ENCODE data around the gene ZNF639.

- no peak for TF ChIP-seq YY1 (IDR thresholded peaks at IDR 0.05; ENCODE audit: insufficient read depth, insufficient read length)
- TF ChIP-seq ZNF274 (IDR thresholded peaks at IDR 0.05; ENCODE audit: low read depth, low read length): no peak
- no peak for TF ChIP-seq SUZ12 (IDR thresholded peaks at IDR 0.05; ENCODE audit: extremely low read depth, insufficient read depth, insufficient read length)
Measured at GRCh38 chr3:179301645-179302044, 21.2 kb upstream of the ZNF639 start.
